ENCODE measurements around the gene SLC44A3.

DNA sequence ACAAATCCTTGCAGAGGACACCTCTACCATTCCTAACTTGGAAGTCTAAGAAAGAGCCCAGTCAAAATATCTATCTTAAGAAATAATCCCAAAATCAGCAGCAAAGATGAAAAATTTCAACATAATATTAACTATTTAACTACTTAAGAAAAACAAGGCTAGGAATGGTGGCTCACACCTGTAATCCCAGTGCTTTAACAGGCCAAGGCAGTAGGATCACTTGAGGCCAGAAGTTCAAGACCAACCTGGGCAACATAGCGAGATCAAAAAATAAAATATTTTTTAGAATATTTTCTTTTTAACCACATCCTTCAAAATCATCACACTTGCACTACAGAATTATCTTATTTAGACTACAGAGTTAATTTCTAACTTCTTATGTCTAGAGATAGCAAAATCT is 101.8 kb downstream of the SLC44A3 start:
- TF ChIP-seq, protein P1, sequence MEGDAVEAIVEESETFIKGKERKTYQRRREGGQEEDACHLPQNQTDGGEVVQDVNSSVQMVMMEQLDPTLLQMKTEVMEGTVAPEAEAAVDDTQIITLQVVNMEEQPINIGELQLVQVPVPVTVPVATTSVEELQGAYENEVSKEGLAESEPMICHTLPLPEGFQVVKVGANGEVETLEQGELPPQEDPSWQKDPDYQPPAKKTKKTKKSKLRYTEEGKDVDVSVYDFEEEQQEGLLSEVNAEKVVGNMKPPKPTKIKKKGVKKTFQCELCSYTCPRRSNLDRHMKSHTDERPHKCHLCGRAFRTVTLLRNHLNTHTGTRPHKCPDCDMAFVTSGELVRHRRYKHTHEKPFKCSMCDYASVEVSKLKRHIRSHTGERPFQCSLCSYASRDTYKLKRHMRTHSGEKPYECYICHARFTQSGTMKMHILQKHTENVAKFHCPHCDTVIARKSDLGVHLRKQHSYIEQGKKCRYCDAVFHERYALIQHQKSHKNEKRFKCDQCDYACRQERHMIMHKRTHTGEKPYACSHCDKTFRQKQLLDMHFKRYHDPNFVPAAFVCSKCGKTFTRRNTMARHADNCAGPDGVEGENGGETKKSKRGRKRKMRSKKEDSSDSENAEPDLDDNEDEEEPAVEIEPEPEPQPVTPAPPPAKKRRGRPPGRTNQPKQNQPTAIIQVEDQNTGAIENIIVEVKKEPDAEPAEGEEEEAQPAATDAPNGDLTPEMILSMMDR (IDR thresholded peaks at IDR 0.05; ENCODE audit: low read length): no peak
- TF ChIP-seq EZH2 (optimal IDR thresholded peaks at IDR 0.05; ENCODE audit: low read depth, low read length): no peak
